PC-9 (cell line): ENCODE measurements around the gene DENND6A. TPM values are rescaled to one million over a fixed set of nuclear protein-coding genes. Genes with fewer than 3 reads are reported as not detected.

Experiments
- BruUV-seq: library from RNA; stranded (reverse); fragments of 400-500 nt; replicated peaks from 2 replicates; lab custom pipeline; 2021; lab: Mats Ljungman, UMichigan
- CTCF ChIA-PET: fragments of 300-600 bp; sonication (Branson Sonifier 250); formaldehyde crosslinking; loops from one replicate; lab custom pipeline; 2022; ENCODE audit warnings: antibody characterized with exemption; lab: Charles Lee
- POLR2A ChIA-PET: fragments of 300-600 bp; sonication (Branson Sonifier 250); formaldehyde crosslinking; loops from one replicate; lab custom pipeline; 2022; ENCODE audit warnings: antibody characterized with exemption; ENCODE audit not compliant: unreplicated experiment; lab: Charles Lee
- DNase-seq, 2 experiments: peaks; one replicate each; pipeline versions ENCODE4 v3.0.0 to v3.0.0-alpha.2; 2015 to 2022; ENCODE audit warnings: mixed read lengths in 1 of 2
- H2AFZ ChIP-seq: fragments of 200-600 bp; sonication (generic); 2 replicates; pipeline ENCODE4 v1.8.1; 2017; ENCODE audit warnings: antibody characterized with exemption
- H3F3A ChIP-seq: fragments of 200-600 bp; sonication (generic); 2 replicates; pipeline ENCODE4 v1.8.1; 2017; ENCODE audit warnings: antibody characterized with exemption, mild to moderate bottlenecking, low read depth; ENCODE audit not compliant: insufficient read depth
- H3K27ac ChIP-seq: fragments of 200-600 bp; sonication (generic); 2 replicates; pipeline ENCODE4 v1.6.1; 2016; ENCODE audit warnings: mixed run types
- H3K27me3 ChIP-seq: fragments of 200-600 bp; sonication (generic); 2 replicates; pipeline ENCODE4 v1.6.1; 2016; ENCODE audit warnings: low read depth, mixed run types; ENCODE audit not compliant: insufficient read depth
- H3K36me3 ChIP-seq: fragments of 200-600 bp; sonication (generic); 2 replicates; pipeline ENCODE4 v1.6.1; 2016; ENCODE audit warnings: low read depth, mixed run types
- H3K4me1 ChIP-seq: fragments of 200-600 bp; sonication (generic); replicated peaks from 2 replicates; pipeline ENCODE4 v1.6.1; 2016; ENCODE audit warnings: mixed run types; ENCODE audit not compliant: insufficient read depth
- H3K4me2 ChIP-seq: fragments of 200-600 bp; sonication (generic); 2 replicates; pipeline ENCODE4 v1.6.1; 2017; ENCODE audit warnings: mixed run types
- H3K4me3 ChIP-seq: fragments of 200-600 bp; sonication (generic); 2 replicates; pipeline ENCODE4 v1.6.1; 2016; ENCODE audit warnings: mixed run types
- H3K79me2 ChIP-seq: fragments of 200-600 bp; sonication (generic); 2 replicates; pipeline ENCODE4 v1.6.1; 2017; ENCODE audit warnings: low read depth, mixed run types
- H3K9me2 ChIP-seq: fragments of 200-600 bp; sonication (generic); 2 replicates; pipeline ENCODE4 v1.8.1; 2017; ENCODE audit warnings: mild to moderate bottlenecking; ENCODE audit not compliant: insufficient read depth
- H3K9me3 ChIP-seq: fragments of 200-600 bp; sonication (generic); 2 replicates; pipeline ENCODE4 v1.8.1; 2016; ENCODE audit warnings: low read depth; ENCODE audit not compliant: insufficient read depth
- H4K20me1 ChIP-seq: fragments of 200-600 bp; sonication (generic); 2 replicates; pipeline ENCODE4 v1.8.1; 2017; ENCODE audit not compliant: insufficient read depth
- EZH2 ChIP-seq: fragments of 200-600 bp; sonication (generic); IDR thresholded peaks from 2 replicates; pipeline ENCODE4 v1.8.0; 2017; ENCODE audit warnings: antibody characterized with exemption, low read depth
- intact Hi-C: fragments of 100-400 bp; cut with micrococcal nuclease; formaldehyde crosslinking; loops from one replicate; pipeline ENCODE4 v1.10.0; 2022; ENCODE audit not compliant: unreplicated experiment
- total RNA-seq: library from RNA; stranded (reverse); gene quantifications from 2 replicates; pipeline ENCODE4 v1.2.3, GENCODE V29; 2021
- TF ChIP-seq, protein P1 (sequence below): fragments of 200-600 bp; sonication (generic); conservative IDR thresholded peaks from 2 replicates; pipeline ENCODE4 v1.6.1; 2017; ENCODE audit warnings: mixed run types, antibody characterized with exemption, mild to moderate bottlenecking, moderate library complexity

The DENND6A gene
- total RNA-seq, 1 experiment from 2014 or later: 28.2 TPM

DNA sequence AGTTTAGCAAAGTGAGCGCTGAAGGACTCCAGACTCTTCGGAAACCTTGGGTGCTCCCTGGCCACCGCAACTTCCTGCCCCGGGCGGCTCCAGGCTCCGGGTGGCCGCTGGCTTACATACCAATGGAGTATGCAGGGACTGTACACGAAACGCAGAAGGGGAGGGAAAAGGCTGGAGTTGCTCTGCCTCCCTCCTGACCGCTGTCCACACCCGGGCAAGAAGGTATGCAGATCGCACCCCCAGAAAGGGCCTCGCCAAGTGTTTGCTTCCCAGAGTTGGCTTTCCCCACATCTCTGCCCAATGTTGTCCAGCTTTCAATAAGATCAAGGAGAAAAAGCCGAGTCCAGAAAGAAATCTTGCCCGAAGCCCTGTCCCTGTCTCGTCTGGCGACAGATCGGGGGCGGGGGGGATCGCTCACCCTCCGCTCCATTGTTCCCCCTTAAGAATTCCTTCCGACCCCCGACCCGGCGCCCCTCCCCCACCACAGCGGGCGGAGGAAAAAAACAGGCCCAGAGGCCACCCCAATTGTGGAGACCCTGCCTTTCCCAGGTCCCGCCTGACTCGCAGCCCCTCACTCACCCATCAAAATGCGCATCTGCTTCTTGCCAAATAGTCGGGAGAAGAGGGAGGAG is 96.3 kb downstream of the DENND6A start:
- Histone ChIP-seq H2AFZ (peak overlapping the region; percentile 67; the same call in 1 of the 2 replicates), H3K27ac (peak overlapping the region; percentile 97), H3F3A (peaks cover 58% of the 10 kb centered on the region), H3K36me3 (peaks cover 19% of the 10 kb centered on the region), H3K27me3 (no peaks in the 10 kb centered on the region), H3K4me3 (peak overlapping the region; percentile 73), H4K20me1 (peaks cover 47% of the 10 kb centered on the region), H3K4me1 (peaks cover 43% of the 10 kb centered on the region), H3K79me2 (peaks cover 70% of the 10 kb centered on the region), H3K9me3 (no peaks in the 10 kb centered on the region), H3K9me2 (no peaks in the 10 kb centered on the region), H3K4me2 (peak overlapping the region; percentile 98)
- intact Hi-C loops: loop anchor here (1.0 to 2.0 kb wide), 3 partner anchors 40 to 159 kb away; partner anchors contain the start of genes DENND6A and PDE12
- TF ChIP-seq, protein P1, sequence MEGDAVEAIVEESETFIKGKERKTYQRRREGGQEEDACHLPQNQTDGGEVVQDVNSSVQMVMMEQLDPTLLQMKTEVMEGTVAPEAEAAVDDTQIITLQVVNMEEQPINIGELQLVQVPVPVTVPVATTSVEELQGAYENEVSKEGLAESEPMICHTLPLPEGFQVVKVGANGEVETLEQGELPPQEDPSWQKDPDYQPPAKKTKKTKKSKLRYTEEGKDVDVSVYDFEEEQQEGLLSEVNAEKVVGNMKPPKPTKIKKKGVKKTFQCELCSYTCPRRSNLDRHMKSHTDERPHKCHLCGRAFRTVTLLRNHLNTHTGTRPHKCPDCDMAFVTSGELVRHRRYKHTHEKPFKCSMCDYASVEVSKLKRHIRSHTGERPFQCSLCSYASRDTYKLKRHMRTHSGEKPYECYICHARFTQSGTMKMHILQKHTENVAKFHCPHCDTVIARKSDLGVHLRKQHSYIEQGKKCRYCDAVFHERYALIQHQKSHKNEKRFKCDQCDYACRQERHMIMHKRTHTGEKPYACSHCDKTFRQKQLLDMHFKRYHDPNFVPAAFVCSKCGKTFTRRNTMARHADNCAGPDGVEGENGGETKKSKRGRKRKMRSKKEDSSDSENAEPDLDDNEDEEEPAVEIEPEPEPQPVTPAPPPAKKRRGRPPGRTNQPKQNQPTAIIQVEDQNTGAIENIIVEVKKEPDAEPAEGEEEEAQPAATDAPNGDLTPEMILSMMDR: no peak
- TF ChIP-seq EZH2: no peak
- DNase-seq: peak; percentile 80 to 84
- ChIA-PET CTCF (interaction anchor here (0.6 kb wide), 1 partner anchor 426 kb away, joined by 3 read pairs; no protein-coding TSS in a partner anchor), POLR2A (interaction anchor here (0.7 to 1.4 kb wide), 4 partner anchors 30 to 667 kb away, joined by 3 to 5 read pairs (median 4); partner anchors contain the start of gene DENND6A)
- TSS peak; percentile 60 for BruUV-seq

DNA sequence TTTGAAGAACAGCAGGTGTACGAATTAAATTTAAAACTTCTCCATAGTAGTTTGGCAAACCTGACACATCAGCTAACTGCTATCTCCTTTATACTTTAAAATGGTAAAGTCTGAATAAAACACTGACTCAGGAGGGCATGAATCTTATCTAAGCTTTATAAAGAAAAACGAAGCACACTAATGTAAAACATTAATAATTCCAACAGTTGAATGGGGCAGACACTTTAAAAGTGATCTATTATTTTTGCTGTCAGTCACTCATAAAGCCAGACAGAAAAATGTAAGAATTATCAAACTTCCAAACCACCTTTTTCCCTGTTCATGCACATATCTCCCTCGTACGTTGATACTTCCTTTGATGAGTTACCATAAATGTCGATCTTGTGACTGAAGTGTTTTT is 98.3 kb downstream of the DENND6A start:
- Histone ChIP-seq H3K4me3 (peak overlapping the region; percentile 73), H3K27ac (peak overlapping the region; percentile 97; the same call in 1 of the 2 replicates), H3K79me2 (peaks cover 89% of the 10 kb centered on the region), H3K4me2 (peak overlapping the region; percentile 98), H3K9me2 (no peaks in the 10 kb centered on the region), H3K36me3 (peaks cover 19% of the 10 kb centered on the region), H2AFZ (no peak overlapping the region), H4K20me1 (peaks cover 64% of the 10 kb centered on the region), H3K4me1 (peaks cover 45% of the 10 kb centered on the region), H3K9me3 (no peaks in the 10 kb centered on the region), H3F3A (peaks cover 58% of the 10 kb centered on the region), H3K27me3 (no peaks in the 10 kb centered on the region)
- BruUV-seq: no TSS peak
- DNase-seq: no peak
- ChIA-PET POLR2A (no interaction called here), CTCF (no interaction called here)
- TF ChIP-seq, protein P1: no peak
- TF ChIP-seq EZH2: no peak
- intact Hi-C loops: no loop called here

DNA sequence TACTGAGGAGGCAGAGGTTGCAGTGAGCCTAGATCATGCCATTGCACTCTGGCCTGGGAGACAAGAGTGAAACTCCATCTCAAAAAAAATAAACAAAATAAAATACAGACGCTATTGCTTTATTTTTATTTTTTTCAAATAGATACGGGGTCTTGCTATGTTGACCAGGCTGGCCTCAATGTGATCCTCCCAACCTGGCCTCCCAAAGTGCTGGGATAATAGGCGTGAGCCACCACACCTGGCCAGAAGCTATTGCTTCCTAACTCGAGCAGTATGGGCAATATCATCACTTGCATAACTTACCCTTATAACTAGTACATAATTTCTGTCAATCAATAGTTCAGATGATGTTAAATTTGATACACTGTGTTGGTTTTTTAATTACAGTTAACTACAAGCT is 98.7 kb downstream of the DENND6A start:
- no TSS peak for BruUV-seq
- POLR2A ChIA-PET: no interaction called here
- Histone ChIP-seq H2AFZ (no peak overlapping the region), H3K27me3 (no peaks in the 10 kb centered on the region), H4K20me1 (peaks cover 68% of the 10 kb centered on the region), H3K27ac (no peak overlapping the region), H3K4me3 (peak overlapping the region; percentile 73; the same call in 1 of the 2 replicates), H3K9me3 (no peaks in the 10 kb centered on the region), H3K36me3 (peaks cover 19% of the 10 kb centered on the region), H3K4me2 (peak overlapping the region; percentile 98), H3K79me2 (peaks cover 89% of the 10 kb centered on the region), H3F3A (peaks cover 54% of the 10 kb centered on the region), H3K4me1 (peaks cover 45% of the 10 kb centered on the region), H3K9me2 (no peaks in the 10 kb centered on the region)
- TF ChIP-seq, protein P1: no peak
- no peak for TF ChIP-seq EZH2
- CTCF ChIA-PET: no interaction called here
- intact Hi-C loops: no loop called here
- DNase-seq: no peak
